ENCODE data around the gene ZIM2.

GRCh38 chr19:56821675-56822074 lies 18.9 kb downstream of the ZIM2 start:
- no peak for TF ChIP-seq CTCF (IDR thresholded peaks at IDR 0.05)
- no peak for TF ChIP-seq POLR2A (IDR thresholded peaks at IDR 0.05)
